Activated CD4-positive, alpha-beta T cell treated with anti-CD3 and anti-CD28 coated beads, Interleukin-2, Interleukin-6, amounts not matched to agents 100 ng/mL and 50 ng/mL, durations not matched to agents 16 hours and 8 hours (primary cell): ENCODE data around the gene SURF2.

Experiments
- DNase-seq: peaks from one replicate; pipeline ENCODE4 v3.0.0-alpha.2; 2020

SURF2 gene

GRCh38 chr9:133339641-133340040 lies 16.7 kb upstream of the SURF2 start:
- DNase-seq = no peak

GRCh38 chr9:133340256-133340655 lies 16.1 kb upstream of the SURF2 start:
- no peak for DNase-seq

- no peak for DNase-seq
Observed at GRCh38 chr9:133340916-133341315, 15.4 kb upstream of the SURF2 start.

GRCh38 chr9:133341369-133342068 lies 14.8 kb upstream of the SURF2 start:
- DNase-seq = no peak

GRCh38 chr9:133342069-133342406 lies 14.3 kb upstream of the SURF2 start:
- no peak for DNase-seq

- DNase-seq = no peak
Observed at GRCh38 chr9:133342570-133342969, 13.8 kb upstream of the SURF2 start.

- no peak for DNase-seq
Observed at GRCh38 chr9:133344071-133344470, 12.3 kb upstream of the SURF2 start.

- DNase-seq = no peak
Observed at GRCh38 chr9:133344979-133345378, 11.4 kb upstream of the SURF2 start.

GRCh38 chr9:133345596-133345995 lies 10.8 kb upstream of the SURF2 start:
- DNase-seq = no peak

- DNase-seq = no peak
Observed at GRCh38 chr9:133346021-133346785, 10.1 kb upstream of the SURF2 start.

GRCh38 chr9:133347515-133347984 lies 8.8 kb upstream of the SURF2 start:
- peak; percentile 59 for DNase-seq

- peak; percentile 95 for DNase-seq
Observed at GRCh38 chr9:133347985-133348717, 8.2 kb upstream of the SURF2 start, which contains the start of the genes MED22 and RPL7A. TSS of gene MED22 (minus strand) at chr9:133348131. CDS start at chr9:133346662, 1,469 bp downstream. TSS of gene RPL7A (plus strand) at chr9:133348218. CDS start at chr9:133348244, 26 bp downstream.

- no peak for DNase-seq
Observed at GRCh38 chr9:133348718-133349573, 7.4 kb upstream of the SURF2 start.

- peak; percentile 49 for DNase-seq
Observed at GRCh38 chr9:133349965-133350616, 6.3 kb upstream of the SURF2 start.

GRCh38 chr9:133351526-133351907 lies 4.8 kb upstream of the SURF2 start:
- DNase-seq = no peak

GRCh38 chr9:133351908-133352634 lies 4.3 kb upstream of the SURF2 start:
- DNase-seq = peak; percentile 71

GRCh38 chr9:133352635-133353340 lies 3.6 kb upstream of the SURF2 start:
- peak; percentile 38 for DNase-seq

GRCh38 chr9:133353548-133353947 lies 2.8 kb upstream of the SURF2 start:
- no peak for DNase-seq

GRCh38 chr9:133354766-133355165 lies 1.6 kb upstream of the SURF2 start:
- DNase-seq = no peak

GRCh38 chr9:133355881-133356357 lies 431 bp upstream of the SURF2 start:
- DNase-seq = no peak
